Activated CD8-positive, alpha-beta T cell treated with anti-CD3 and anti-CD28 coated beads for 36 hours (primary cell): Measurements from ENCODE around the gene SLC16A14. TPM values are rescaled to one million over a fixed set of nuclear protein-coding genes. Genes with fewer than 3 reads are reported as not detected.

Experiments used
- ATAC-seq: fragments of 200-7000 bp; cut with Tn5 transposase; one replicate; pipeline ENCODE4 v1.10.0; 2021; ENCODE audit warnings: mild to moderate bottlenecking, moderate library complexity
- CTCF ChIA-PET: fragments of 350-600 bp; sonication (Branson Sonifier 250); formaldehyde crosslinking; loops from one replicate; lab custom pipeline; 2021; ENCODE audit warnings: antibody characterized with exemption; lab: Charles Lee
- POLR2A ChIA-PET: fragments of 350-600 bp; sonication (Branson Sonifier 250); formaldehyde crosslinking; loops from one replicate; lab custom pipeline; 2021; ENCODE audit warnings: antibody characterized with exemption; lab: Charles Lee
- DNase-seq: peaks from one replicate; pipeline ENCODE4 v3.0.0-alpha.2; 2020
- H3K27ac Mint-ChIP-seq: one replicate; pipeline ENCODE4 v1.8.0; 2021; ENCODE audit warnings: mild to moderate bottlenecking, mixed read lengths
- H3K27me3 Mint-ChIP-seq: one replicate; pipeline ENCODE4 v1.8.0; 2021; ENCODE audit warnings: mixed read lengths
- H3K36me3 Mint-ChIP-seq: one replicate; pipeline ENCODE4 v1.8.0; 2021; ENCODE audit warnings: low read depth, mixed read lengths
- H3K4me1 Mint-ChIP-seq: one replicate; pipeline ENCODE4 v1.8.0; 2021; ENCODE audit warnings: low read depth, mixed read lengths
- H3K4me3 Mint-ChIP-seq: one replicate; pipeline ENCODE4 v1.8.0; 2021; ENCODE audit warnings: mild to moderate bottlenecking, moderate library complexity, mixed read lengths
- H3K9me3 Mint-ChIP-seq: one replicate; pipeline ENCODE4 v1.8.0; 2021; ENCODE audit warnings: mixed read lengths
- intact Hi-C: fragments of 100-400 bp; cut with micrococcal nuclease; formaldehyde crosslinking; loops from one replicate; pipeline ENCODE4 v1.10.0; 2022
- total RNA-seq, 2 experiments: library from RNA; stranded (reverse); gene quantifications; one replicate each; pipeline ENCODE4 v1.2.3, GENCODE V29; 2021
- TF ChIP-seq, protein P1 (sequence below): fragments of 200-600 bp; IDR thresholded peaks from one replicate; pipeline ENCODE4 v1.8.0; 2022; ENCODE audit warnings: antibody characterized with exemption, mild to moderate bottlenecking

Gene SLC16A14
- total RNA-seq, 2 experiments from 2014 or later, result 1.5 to 2.3 TPM

- DNase-seq (peak; percentile 42), ATAC-seq (peak; percentile 87)
- TF ChIP-seq, protein P1, sequence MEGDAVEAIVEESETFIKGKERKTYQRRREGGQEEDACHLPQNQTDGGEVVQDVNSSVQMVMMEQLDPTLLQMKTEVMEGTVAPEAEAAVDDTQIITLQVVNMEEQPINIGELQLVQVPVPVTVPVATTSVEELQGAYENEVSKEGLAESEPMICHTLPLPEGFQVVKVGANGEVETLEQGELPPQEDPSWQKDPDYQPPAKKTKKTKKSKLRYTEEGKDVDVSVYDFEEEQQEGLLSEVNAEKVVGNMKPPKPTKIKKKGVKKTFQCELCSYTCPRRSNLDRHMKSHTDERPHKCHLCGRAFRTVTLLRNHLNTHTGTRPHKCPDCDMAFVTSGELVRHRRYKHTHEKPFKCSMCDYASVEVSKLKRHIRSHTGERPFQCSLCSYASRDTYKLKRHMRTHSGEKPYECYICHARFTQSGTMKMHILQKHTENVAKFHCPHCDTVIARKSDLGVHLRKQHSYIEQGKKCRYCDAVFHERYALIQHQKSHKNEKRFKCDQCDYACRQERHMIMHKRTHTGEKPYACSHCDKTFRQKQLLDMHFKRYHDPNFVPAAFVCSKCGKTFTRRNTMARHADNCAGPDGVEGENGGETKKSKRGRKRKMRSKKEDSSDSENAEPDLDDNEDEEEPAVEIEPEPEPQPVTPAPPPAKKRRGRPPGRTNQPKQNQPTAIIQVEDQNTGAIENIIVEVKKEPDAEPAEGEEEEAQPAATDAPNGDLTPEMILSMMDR, result no peak
- Mint-ChIP-seq H3K27me3 (no peaks in the 10 kb centered on the region), H3K4me1 (peaks cover 15% of the 10 kb centered on the region), H3K9me3 (no peaks in the 10 kb centered on the region), H3K4me3 (no peak overlapping the region), H3K36me3 (no peaks in the 10 kb centered on the region), H3K27ac (no peak overlapping the region)
- intact Hi-C loops, result no loop called here
- ChIA-PET CTCF (interaction anchor here (0.6 to 8.0 kb wide), 5 partner anchors 10 to 252 kb away, joined by 3 to 51 read pairs (median 3); partner anchors contain the start of gene SLC16A14), POLR2A (interaction anchor here (1.2 kb wide), 1 partner anchor 14 kb away, joined by 3 read pairs; no protein-coding TSS in a partner anchor)
Measured at GRCh38 chr2:230053753-230054478, 14.8 kb downstream of the SLC16A14 start.

GRCh38 chr2:230052299-230052698 is 16.4 kb downstream of the SLC16A14 start:
- TF ChIP-seq, protein P1, result no peak
- H3K27me3 Mint-ChIP-seq, result no peaks in the 10 kb centered on the region
- no peaks in the 10 kb centered on the region for H3K9me3 Mint-ChIP-seq
- H3K4me1 Mint-ChIP-seq, result peaks cover 20% of the 10 kb centered on the region
- no peak overlapping the region for H3K4me3 Mint-ChIP-seq
- DNase-seq (no peak), ATAC-seq (peak; percentile 57)
- no peaks in the 10 kb centered on the region for H3K36me3 Mint-ChIP-seq
- ChIA-PET POLR2A (no interaction called here), CTCF (interaction anchor here (3.3 kb wide), 1 partner anchor 15 kb away, joined by 25 read pairs; no protein-coding TSS in a partner anchor)
- no peak overlapping the region for H3K27ac Mint-ChIP-seq
- intact Hi-C loops, result no loop called here

DNA sequence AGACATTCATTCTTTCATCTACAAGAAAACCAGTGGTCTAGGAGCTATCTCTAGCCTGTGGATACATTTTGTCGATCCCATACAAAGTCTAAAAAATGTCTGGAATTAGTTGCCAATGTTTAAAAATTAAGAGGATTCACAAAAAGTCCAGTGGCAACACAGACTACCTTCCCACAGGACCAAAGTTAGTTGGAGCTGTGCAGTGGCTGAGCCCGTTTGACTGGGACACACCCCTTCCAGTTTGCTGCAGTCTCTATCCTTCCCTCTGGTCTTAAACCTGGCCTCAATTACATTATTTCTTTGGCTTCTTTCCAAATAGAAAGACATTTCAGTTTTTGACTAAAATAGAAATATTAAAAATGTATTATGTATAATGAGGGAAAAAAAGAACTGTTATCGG is 18.6 kb downstream of the SLC16A14 start:
- H3K36me3 Mint-ChIP-seq, result no peaks in the 10 kb centered on the region
- no peaks in the 10 kb centered on the region for H3K27me3 Mint-ChIP-seq
- ChIA-PET CTCF (interaction anchor here (0.9 to 3.3 kb wide), 3 partner anchors 17 to 42 kb away, joined by 3 to 25 read pairs (median 3); no protein-coding TSS in a partner anchor), POLR2A (interaction anchor here (0.9 kb wide), 1 partner anchor 9 kb away, joined by 3 read pairs; no protein-coding TSS in a partner anchor)
- TF ChIP-seq, protein P1, result no peak
- no peaks in the 10 kb centered on the region for H3K9me3 Mint-ChIP-seq
- intact Hi-C loops, result no loop called here
- peaks cover 20% of the 10 kb centered on the region for H3K4me1 Mint-ChIP-seq
- no peak for DNase-seq
- no peak overlapping the region for H3K4me3 Mint-ChIP-seq
- no peak for ATAC-seq
- H3K27ac Mint-ChIP-seq, result no peak overlapping the region

DNA sequence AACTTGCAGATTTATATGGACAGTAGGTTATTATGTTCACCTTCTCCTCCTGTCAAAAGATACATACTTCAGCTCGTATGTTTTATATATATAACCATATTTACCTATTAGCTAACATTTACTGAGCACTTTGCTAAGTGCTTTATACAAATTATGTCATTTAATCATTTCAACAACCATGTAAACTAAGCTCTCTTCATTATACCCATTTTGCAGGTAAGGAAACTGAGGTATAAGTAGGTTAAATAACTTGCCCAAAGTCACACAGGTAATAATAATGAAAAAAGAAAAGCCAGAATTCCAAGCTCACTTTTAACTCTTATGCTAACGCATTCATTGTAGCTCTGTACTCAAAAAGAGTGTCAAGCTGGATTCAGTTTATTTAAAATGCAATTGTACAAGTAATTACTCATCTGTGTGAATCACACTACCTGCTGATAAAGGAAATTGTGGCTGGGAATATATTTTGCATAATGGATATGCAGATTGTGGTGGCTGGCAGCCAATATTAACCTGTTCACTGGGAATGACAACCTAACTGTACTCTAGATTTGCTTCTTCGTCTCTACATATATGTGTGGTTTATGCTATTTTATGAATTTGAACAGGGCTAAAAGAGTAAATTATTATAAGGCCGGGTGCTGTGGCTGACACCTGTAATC is 20.6 kb downstream of the SLC16A14 start:
- H3K27ac Mint-ChIP-seq, result no peak overlapping the region
- intact Hi-C loops, result no loop called here
- no peak for ATAC-seq
- ChIA-PET CTCF (interaction anchor here (1.1 kb wide), 1 partner anchor 19 kb away, joined by 4 read pairs; no protein-coding TSS in a partner anchor), POLR2A (no interaction called here)
- no peaks in the 10 kb centered on the region for H3K9me3 Mint-ChIP-seq
- no peak overlapping the region for H3K4me3 Mint-ChIP-seq
- no peaks in the 10 kb centered on the region for H3K36me3 Mint-ChIP-seq
- no peak for DNase-seq
- H3K4me1 Mint-ChIP-seq, result peaks cover 13% of the 10 kb centered on the region
- H3K27me3 Mint-ChIP-seq, result no peaks in the 10 kb centered on the region
- TF ChIP-seq, protein P1, result no peak
